DMS79 (cell line): ENCODE data around the gene PHC3.

Source experiments
- DNase-seq: peaks from one replicate; lab custom pipeline; 2025; lab: John Stamatoyannopoulos, UW

Gene PHC3

GRCh38 chr3:170189398-170190256 is 8.1 kb upstream of the PHC3 start:
- no peak for DNase-seq

- no peak for DNase-seq
Measured at GRCh38 chr3:170180079-170180907, 1.2 kb downstream of the PHC3 start.

GRCh38 chr3:170179432-170179831 is 2.1 kb downstream of the PHC3 start:
- no peak for DNase-seq

GRCh38 chr3:170178651-170179050 is 2.9 kb downstream of the PHC3 start:
- no peak for DNase-seq

- no peak for DNase-seq
Measured at GRCh38 chr3:170171563-170171962, 10.0 kb downstream of the PHC3 start.

GRCh38 chr3:170164717-170165116 is 16.8 kb downstream of the PHC3 start:
- no peak for DNase-seq

GRCh38 chr3:170163956-170164645 is 17.4 kb downstream of the PHC3 start:
- DNase-seq, result no peak

- no peak for DNase-seq
Measured at GRCh38 chr3:170162630-170163029, 18.9 kb downstream of the PHC3 start.

GRCh38 chr3:170162052-170162451 is 19.5 kb downstream of the PHC3 start:
- DNase-seq, result no peak

- DNase-seq, result no peak
Measured at GRCh38 chr3:170159933-170160332, 21.6 kb downstream of the PHC3 start.

GRCh38 chr3:170159459-170159858 is 22.1 kb downstream of the PHC3 start:
- no peak for DNase-seq

GRCh38 chr3:170155604-170156003 is 25.9 kb downstream of the PHC3 start:
- DNase-seq, result no peak

GRCh38 chr3:170154569-170155143 is 26.9 kb downstream of the PHC3 start:
- DNase-seq, result no peak

GRCh38 chr3:170154084-170154483 is 27.4 kb downstream of the PHC3 start:
- no peak for DNase-seq

GRCh38 chr3:170151536-170151935 is 30.0 kb downstream of the PHC3 start:
- no peak for DNase-seq

GRCh38 chr3:170149016-170149415 is 32.5 kb downstream of the PHC3 start:
- no peak for DNase-seq

GRCh38 chr3:170145278-170145677 is 36.3 kb downstream of the PHC3 start:
- no peak for DNase-seq

- DNase-seq, result no peak
Measured at GRCh38 chr3:170144437-170144843, 37.1 kb downstream of the PHC3 start.

- DNase-seq, result no peak
Measured at GRCh38 chr3:170142373-170142772, 39.2 kb downstream of the PHC3 start.

- no peak for DNase-seq
Measured at GRCh38 chr3:170137986-170138385, 43.5 kb downstream of the PHC3 start.

GRCh38 chr3:170132335-170132734 is 49.2 kb downstream of the PHC3 start:
- no peak for DNase-seq

GRCh38 chr3:170130532-170130931 is 51.0 kb downstream of the PHC3 start:
- DNase-seq, result no peak
